Measurements from ENCODE around the gene CSRP2. TPM values are rescaled to one million over a fixed set of nuclear protein-coding genes. Genes with fewer than 3 reads are reported as not detected.

Gene CSRP2
- total RNA-seq, 2 experiments from 2014 or later: 0.25 to 0.27 TPM

GRCh38 chr12:76896274-76896673 is 17.5 kb upstream of the CSRP2 start:
- CTCF ChIA-PET: no interaction called here
- POLR2A ChIA-PET: no interaction called here

GRCh38 chr12:76895796-76896195 is 17.0 kb upstream of the CSRP2 start:
- ChIA-PET POLR2A (no interaction called here), CTCF (no interaction called here)

- ChIA-PET POLR2A (no interaction called here), CTCF (no interaction called here)
Measured at GRCh38 chr12:76891609-76892008, 12.8 kb upstream of the CSRP2 start.

GRCh38 chr12:76890151-76891143 is 11.6 kb upstream of the CSRP2 start:
- CTCF ChIA-PET: no interaction called here
- POLR2A ChIA-PET: no interaction called here

GRCh38 chr12:76888775-76889174 is 10.0 kb upstream of the CSRP2 start:
- POLR2A ChIA-PET: no interaction called here
- CTCF ChIA-PET: no interaction called here

- CTCF ChIA-PET: no interaction called here
- POLR2A ChIA-PET: no interaction called here
Measured at GRCh38 chr12:76883811-76884210, 5.0 kb upstream of the CSRP2 start.

GRCh38 chr12:76883151-76883550 is 4.3 kb upstream of the CSRP2 start:
- ChIA-PET POLR2A (no interaction called here), CTCF (no interaction called here)

- ChIA-PET CTCF (no interaction called here), POLR2A (no interaction called here)
Measured at GRCh38 chr12:76882367-76882766, 3.5 kb upstream of the CSRP2 start.

- POLR2A ChIA-PET: no interaction called here
- CTCF ChIA-PET: no interaction called here
Measured at GRCh38 chr12:76881142-76881541, 2.3 kb upstream of the CSRP2 start.

- CTCF ChIA-PET: no interaction called here
- POLR2A ChIA-PET: no interaction called here
Measured at GRCh38 chr12:76880519-76881023, 1.8 kb upstream of the CSRP2 start.

GRCh38 chr12:76879710-76880518 is 1.1 kb upstream of the CSRP2 start:
- CTCF ChIA-PET: no interaction called here

GRCh38 chr12:76878099-76878898 is 520 bp downstream of the CSRP2 start:
- ChIA-PET POLR2A (no interaction called here), CTCF (no interaction called here)

More at GRCh38 chr12:76879710-76880518, 1.1 kb upstream of the CSRP2 start:
- POLR2A ChIA-PET: no interaction called here

- POLR2A ChIA-PET: no interaction called here
Measured at GRCh38 chr12:76876696-76877229, 2.1 kb downstream of the CSRP2 start.

GRCh38 chr12:76874491-76875190 is 4.2 kb downstream of the CSRP2 start:
- CTCF ChIA-PET: no interaction called here
- POLR2A ChIA-PET: no interaction called here

More at GRCh38 chr12:76876696-76877229, 2.1 kb downstream of the CSRP2 start:
- CTCF ChIA-PET: no interaction called here

GRCh38 chr12:76874027-76874426 is 4.8 kb downstream of the CSRP2 start:
- POLR2A ChIA-PET: no interaction called here
- CTCF ChIA-PET: no interaction called here

- POLR2A ChIA-PET: no interaction called here
- CTCF ChIA-PET: no interaction called here
Measured at GRCh38 chr12:76872415-76872814, 6.4 kb downstream of the CSRP2 start.

GRCh38 chr12:76871742-76872141 is 7.1 kb downstream of the CSRP2 start:
- ChIA-PET POLR2A (no interaction called here), CTCF (no interaction called here)

- ChIA-PET CTCF (no interaction called here), POLR2A (no interaction called here)
Measured at GRCh38 chr12:76871082-76871481, 7.7 kb downstream of the CSRP2 start.

GRCh38 chr12:76866726-76867125 is 12.1 kb downstream of the CSRP2 start:
- CTCF ChIA-PET: no interaction called here
- POLR2A ChIA-PET: no interaction called here
